Subcutaneous adipose tissue (tissue), 4 donors: ENCODE measurements around the gene ECT2. TPM values are rescaled to one million over a fixed set of nuclear protein-coding genes. Genes with fewer than 3 reads are reported as not detected.

Source experiments
- total RNA-seq, 4 donors: library from RNA; depleted of rRNA; stranded (reverse); fragments of >200 nt; gene quantifications; one replicate each; pipeline ENCODE4 v1.1.0, GENCODE V29; 2016
- TF ChIP-seq, protein P1 (sequence below): fragments of 450-650 bp; IDR thresholded peaks from one replicate; pipeline ENCODE4 v1.5.1; 2016; ENCODE audit warnings: low read depth, mild to moderate bottlenecking, control low read depth, antibody characterized with exemption, moderate library complexity

Gene ECT2
- total RNA-seq, 4 donors from 2014 or later = 4.7 to 14.7 (median 12.7) TPM

DNA sequence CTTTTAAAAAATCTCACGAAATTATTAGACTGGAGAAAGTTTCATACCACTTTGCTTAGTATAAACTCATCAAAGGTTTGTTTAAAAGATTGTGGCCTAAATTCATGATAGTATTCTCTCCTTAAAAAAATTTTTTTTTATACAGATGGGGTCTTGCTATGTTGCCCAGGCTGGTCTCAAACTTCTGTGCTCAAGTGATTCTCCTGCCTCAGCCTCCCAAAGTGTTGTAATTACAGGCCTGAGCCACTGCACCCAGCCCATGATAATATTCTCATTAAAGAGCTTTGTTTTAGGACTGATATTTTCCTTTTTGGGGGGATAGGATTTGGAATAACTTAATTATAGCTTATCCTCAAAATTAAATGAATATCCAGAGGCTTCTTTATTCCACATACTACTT, 19.9 kb downstream of the ECT2 start:
- TF ChIP-seq, protein P1, sequence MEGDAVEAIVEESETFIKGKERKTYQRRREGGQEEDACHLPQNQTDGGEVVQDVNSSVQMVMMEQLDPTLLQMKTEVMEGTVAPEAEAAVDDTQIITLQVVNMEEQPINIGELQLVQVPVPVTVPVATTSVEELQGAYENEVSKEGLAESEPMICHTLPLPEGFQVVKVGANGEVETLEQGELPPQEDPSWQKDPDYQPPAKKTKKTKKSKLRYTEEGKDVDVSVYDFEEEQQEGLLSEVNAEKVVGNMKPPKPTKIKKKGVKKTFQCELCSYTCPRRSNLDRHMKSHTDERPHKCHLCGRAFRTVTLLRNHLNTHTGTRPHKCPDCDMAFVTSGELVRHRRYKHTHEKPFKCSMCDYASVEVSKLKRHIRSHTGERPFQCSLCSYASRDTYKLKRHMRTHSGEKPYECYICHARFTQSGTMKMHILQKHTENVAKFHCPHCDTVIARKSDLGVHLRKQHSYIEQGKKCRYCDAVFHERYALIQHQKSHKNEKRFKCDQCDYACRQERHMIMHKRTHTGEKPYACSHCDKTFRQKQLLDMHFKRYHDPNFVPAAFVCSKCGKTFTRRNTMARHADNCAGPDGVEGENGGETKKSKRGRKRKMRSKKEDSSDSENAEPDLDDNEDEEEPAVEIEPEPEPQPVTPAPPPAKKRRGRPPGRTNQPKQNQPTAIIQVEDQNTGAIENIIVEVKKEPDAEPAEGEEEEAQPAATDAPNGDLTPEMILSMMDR = no peak

DNA sequence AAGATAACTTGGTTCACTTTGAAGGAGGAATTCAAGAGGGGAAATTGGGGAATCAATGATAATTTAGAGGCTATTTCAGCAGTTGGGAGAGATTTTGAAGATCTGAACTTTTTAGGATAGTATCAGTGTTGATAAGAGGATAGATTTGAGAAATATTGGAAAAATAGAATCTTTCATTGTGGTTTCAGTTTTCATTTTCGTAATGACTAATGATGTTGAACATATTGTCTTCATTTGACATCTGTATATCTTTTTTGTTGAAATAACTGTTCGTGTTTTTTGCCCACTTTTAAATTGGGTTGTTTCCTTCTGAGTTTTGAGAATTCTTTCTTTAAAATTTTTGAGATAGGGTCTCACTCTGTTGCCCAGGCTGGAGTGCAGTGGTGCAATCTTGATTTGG, 21.1 kb downstream of the ECT2 start:
- TF ChIP-seq, protein P1 = no peak

DNA sequence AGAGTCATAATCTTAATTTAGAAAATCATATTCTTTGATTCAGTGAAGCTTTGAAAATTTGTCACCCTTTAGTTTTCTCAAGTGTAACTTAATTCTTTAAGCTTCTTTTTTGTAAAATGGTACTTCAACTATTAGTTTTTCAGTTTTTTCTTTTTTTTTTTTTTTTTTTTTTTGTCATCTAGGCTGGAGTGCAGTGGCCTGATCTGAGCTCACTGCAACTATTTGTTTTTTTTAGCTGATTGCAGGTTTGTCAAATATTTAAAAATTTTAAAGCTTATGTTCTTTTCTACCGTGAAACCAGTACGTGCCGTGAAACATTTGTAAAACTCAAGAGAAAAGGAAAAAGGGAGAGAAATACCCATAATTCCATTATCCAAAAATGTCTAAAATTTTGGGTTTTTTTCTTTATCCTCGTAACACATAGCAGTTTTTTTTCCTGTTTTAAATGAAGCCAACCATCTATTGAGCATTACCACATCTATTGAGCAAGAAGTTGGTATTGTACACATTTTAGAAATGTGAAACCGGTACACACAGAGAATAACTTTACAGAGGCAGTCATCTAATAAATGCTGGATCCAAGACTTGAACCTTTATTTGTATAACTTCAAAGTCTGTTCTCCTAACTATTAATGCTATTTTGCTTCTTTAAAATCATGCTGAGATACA, 25.7 kb downstream of the ECT2 start:
- TF ChIP-seq, protein P1 = no peak

DNA sequence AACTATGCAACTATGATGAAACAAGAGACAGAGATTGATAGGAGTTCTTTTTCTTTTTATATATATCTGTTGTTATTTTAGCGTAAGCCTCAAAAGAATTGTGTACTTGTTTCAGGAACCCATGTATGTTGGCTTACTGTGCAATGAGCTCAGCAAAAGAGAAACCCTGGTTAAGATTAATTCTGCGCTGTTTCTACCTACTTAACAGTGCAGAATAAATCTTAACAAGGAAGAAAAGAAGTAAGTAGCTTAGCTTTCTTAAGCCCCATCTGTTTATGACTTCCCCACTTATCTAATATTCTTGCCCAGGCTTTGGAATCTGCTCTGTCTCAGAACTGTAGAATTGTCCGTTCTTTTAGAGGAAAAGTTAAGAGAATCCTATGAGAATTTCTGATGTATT, 27.4 kb downstream of the ECT2 start:
- TF ChIP-seq, protein P1 = no peak

DNA sequence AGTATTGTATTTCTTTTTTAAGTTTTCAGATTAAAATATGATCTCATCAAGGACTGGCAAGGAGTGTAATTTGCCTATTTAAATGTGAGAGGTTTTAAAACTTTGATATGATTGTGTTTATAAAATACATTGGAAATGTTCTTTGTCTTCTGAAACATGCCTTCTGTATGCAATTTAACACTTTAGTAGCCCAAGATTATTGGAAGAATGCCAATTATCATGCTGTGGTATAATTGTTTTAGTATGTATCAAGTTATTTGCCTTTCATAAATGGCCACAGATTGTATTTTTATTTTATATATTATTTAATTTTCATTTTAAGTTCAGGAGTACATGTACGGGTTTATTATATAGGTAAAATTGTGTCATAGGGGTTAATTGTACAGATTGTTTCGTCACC, 31.7 kb downstream of the ECT2 start:
- TF ChIP-seq, protein P1 = no peak

DNA sequence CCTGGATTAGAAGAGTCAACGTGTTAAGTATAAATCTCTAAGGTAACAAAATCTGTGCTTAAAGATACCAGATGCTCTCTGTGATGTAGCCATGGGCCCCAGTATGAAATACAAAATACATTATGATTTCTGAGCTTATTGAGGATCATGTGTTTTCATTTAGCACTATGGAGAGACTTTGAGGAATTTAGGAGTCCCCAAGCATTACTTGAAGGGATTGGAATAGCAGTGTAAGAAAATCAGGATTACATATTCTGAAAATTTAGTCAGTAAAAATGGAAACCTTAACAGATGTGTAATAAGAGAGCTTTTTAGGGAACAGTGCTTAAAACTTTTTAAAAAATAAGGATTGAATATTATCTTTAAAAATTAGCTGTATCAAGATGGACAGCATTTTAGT, 35.5 kb downstream of the ECT2 start:
- TF ChIP-seq, protein P1 = no peak

DNA sequence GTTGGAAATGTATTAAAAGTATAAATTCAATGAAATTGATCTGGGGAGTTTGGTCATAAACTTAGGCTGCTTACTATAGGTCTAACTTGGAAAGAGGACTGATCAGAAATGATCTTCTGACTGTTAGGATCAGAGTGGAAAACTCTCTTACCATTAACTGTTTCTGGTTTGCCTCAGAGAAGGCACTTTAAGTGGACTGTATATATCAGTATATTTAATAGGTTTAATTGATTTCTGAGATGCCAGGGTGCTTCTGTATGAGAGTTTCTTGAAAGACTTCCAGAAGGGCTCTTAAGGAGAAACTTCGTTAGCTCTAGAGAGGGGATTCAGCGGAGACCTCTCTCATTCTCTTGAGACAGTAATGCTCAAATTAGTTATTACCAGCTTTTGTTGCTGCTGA, 36.5 kb downstream of the ECT2 start:
- TF ChIP-seq, protein P1 = no peak
